Activated CD4-positive, CD25-positive, alpha-beta regulatory T cell treated with anti-CD3 and anti-CD28 coated beads, Interleukin-2, amount 50 U/mL, for 16 hours (primary cell): ENCODE measurements around the gene KLHL17.

Source experiments
- DNase-seq: peaks from one replicate; pipeline ENCODE4 v3.0.0-alpha.2; 2020; ENCODE audit warnings: low read depth, low spot score

Gene KLHL17

DNA sequence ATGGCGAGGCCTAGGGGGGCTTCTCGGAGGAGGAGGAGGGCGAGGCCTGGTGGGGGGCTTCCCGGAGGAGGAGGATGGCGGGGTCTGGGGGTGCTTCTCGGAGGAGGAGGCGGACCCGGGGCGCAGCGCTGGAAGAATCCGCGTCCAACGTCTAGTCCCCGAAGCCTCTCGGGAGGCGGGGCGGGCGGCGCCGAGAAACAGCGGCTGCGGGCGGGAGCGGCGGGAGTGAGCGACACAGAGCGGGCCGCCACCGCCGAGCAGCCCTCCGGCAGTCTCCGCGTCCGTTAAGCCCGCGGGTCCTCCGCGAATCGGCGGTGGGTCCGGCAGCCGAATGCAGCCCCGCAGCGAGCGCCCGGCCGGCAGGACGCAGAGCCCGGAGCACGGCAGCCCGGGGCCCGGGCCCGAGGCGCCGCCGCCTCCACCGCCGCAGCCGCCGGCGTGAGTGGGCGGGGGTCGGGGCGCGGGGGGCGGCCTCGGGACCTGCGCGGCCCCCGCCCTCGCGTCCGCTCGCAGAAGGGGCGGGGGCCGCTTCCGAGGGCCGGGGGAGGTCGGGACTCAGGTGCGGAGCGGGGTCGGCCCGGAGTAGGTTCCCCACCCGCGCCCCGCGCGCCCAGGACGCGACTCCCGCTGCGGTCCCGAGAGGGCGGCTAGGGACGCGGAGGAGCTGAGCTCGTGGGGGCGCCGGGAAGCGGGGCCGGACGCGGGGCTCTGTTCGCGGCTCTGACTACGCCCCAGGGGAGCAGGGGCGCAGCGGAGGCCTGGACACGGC, at the start of gene KLHL17:
KLHL17 (plus strand) TSS at position 222 of the 769 bp plus-strand sequence; CDS start at position 332, 110 bp downstream.
- peak; percentile 61 for DNase-seq

GRCh38 chr1:910881-911721, 49.3 kb upstream of the KLHL17 start:
- no peak for DNase-seq

DNA sequence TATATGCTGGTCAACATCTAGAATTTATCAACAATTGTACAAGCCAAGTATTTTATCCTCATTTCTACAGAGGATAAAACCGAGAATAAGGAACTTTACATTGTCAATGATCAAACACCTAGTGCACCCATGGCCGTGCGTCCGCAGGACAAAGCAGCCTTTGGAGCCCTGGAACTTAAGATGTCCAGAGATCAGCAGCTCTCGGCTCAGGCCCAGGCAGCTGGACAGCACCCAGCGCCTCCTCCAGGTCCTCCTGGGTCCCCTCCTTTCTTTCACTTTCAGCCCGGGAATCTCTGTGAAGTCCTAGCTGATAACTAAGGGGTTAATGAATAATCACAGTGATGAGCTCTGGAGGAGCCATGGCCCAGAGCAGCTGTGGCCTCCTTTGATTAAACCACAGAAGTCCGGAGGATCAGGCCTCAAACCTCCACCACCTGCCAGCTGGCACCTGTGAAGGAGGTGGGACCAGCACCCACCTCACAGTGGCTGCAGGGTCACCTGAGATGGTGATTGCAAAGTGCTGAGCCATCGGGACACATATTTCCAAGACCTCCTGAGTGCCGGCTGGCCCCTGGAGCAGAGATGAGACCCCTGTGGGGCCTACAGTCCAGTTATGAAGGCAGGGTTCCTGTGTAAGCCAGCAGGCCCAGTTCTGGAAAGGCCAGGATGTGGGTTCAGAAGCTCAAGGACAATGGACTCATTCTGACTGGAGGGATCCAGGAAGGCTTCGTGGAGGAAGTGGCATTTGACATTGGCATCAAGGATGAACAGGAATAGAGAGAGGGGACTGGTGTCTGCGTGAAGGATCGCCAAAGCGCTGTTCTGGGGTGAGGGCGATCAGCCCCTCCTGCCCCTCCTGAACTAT, 48.3 kb upstream of the KLHL17 start:
- DNase-seq, result no peak

DNA sequence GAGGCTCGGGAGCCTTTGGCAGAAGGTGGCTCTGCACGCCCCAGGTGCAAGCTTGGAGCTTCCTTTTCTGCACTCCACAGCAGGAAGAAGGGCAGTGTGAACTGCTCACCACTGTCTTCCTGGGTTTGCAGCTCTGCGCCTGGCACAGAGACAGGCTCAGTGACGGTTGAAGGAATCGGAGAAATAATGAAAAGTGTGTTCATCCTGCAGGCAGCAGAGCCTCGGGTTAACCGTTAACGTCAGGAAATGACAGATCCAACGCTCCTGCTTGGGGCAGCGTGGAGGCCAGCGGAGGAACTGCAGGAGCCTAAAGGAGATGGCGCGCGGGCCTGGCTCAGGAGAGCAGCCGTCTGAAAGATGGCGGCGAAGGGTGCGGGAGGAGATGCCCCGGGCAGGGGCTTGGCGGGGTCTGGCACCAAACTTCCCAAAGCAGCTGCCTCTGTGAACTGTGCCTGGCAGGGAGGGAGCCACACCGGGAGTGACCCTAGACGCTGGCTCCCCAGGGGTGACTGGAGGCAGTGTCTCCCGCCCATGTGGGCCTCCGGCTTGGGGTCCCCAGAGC, 47.6 kb upstream of the KLHL17 start:
- DNase-seq, result no peak

- no peak for DNase-seq
Observed at GRCh38 chr1:913491-914130, 46.8 kb upstream of the KLHL17 start.

DNA sequence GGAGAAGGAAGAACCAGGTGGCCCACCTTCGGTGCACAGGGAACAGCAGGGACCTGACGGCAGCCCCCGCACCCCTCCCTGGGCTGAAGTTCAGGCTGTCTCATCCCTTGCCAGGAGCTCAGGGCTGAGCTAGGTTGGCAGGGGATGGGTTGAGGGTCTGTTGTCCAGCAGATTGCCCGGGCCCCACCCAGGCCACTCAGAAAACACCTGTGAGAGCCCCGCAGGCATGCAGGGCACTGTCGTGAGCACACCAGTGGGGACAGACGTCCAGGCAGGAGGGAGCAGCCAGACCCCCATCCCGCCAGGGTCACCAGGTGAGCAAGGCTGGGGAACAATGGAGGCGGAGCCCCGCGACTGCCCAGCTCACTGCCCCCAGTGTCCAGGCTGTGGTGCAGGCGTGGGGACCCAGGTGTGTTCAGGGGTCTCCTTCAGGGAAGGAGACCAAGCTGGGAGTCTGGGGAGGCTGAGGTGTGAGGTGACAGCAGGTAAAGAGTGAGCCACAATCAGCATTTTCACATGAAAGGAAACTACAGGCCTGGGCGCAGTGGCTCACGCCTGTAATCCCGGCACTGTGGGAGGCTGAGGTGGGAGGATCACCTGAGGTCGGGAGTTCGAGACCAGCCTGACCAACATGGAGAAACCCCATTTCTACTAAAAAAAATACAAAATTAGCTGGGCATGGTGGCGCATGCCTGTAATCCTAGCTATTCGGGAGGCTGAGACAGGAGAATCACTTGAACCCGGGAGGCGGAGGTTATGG, 46.1 kb upstream of the KLHL17 start:
- DNase-seq, result no peak

DNA sequence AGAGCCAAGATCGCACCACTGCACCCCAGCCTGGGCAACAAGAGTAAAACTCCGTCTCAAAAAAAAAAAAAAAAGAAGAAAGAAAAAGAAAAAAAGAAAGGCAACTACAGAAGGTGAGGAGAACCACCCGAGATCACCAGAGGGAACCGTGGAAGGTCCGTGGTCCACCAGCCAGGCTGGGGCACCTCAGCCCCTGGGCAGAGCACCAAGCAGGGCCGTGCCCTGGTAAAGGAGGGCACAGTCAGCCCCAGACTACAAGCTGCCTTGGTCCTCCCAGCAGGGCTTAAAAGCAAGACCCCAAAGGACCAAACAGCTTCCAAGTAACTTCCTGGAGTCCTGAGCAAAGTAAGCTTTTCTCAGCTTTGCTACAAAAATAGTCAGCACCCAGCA, 45.5 kb upstream of the KLHL17 start:
- DNase-seq, result no peak

DNA sequence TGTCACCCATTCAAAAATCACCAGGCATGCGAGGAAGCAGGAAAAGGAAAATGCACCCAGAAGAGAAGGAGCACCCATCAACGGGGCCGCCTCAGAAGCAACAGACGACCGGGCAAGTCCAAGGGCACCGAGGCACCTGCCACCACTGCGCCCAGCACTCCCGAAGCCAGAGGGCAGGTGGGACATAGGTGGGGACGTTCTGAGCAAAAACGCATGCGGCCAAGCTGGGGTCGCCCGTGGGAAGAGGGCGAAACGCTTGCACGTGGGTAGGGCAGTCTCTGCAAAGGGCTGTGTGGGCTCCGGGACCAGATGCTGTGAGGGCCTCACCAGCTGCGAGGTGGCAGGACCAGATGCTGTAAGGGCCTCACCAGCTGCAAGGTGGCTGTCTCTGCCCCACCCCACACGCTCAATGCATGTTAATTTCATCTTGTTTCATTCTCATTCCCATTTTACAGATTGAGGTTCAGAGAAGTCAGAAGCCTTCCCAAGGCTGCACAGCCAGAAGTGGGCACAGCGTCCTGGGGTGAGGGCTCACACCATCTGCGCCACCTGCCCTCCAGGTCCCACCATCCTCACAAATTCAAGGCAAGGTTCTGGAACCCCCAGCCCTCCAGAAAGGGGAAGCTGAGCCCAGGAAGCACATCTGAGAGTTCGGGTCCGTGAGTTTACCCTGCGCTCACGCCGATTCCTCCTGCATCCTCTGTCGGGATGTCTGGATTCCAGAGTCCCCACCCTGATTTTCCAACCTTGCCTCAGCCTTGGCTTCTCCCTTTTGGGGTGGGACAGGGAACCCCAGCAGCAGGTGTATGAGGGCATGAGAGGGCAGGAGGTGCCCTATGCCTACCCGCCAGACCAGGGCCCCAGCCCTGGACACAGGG, 44.9 kb upstream of the KLHL17 start:
- no peak for DNase-seq

GRCh38 chr1:916173-917075, 44.0 kb upstream of the KLHL17 start:
- no peak for DNase-seq

DNA sequence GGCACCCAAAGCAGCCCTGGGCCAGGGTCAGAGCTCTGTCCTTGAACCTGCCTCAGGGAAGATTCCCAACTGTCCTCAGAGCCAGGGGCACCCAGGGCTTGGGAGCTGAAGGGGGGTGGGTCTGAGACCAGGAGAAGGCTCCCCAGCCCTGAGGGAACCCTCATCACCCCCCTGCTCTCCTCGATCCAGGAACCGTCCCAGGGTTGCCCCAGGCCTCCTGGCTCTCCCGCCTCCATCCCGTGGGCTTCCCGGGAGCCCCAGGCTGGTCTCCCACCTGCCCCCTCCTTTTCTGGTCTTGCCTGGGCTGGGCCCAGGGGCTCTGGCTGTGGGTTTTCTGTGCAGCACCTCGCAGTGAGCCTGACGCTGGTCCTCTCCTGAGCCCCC, 43.3 kb upstream of the KLHL17 start:
- DNase-seq, result no peak

- no peak for DNase-seq
Observed at GRCh38 chr1:917466-918091, 42.8 kb upstream of the KLHL17 start.

GRCh38 chr1:918353-918752, 42.0 kb upstream of the KLHL17 start:
- DNase-seq, result no peak

GRCh38 chr1:918843-919242, 41.5 kb upstream of the KLHL17 start:
- no peak for DNase-seq

DNA sequence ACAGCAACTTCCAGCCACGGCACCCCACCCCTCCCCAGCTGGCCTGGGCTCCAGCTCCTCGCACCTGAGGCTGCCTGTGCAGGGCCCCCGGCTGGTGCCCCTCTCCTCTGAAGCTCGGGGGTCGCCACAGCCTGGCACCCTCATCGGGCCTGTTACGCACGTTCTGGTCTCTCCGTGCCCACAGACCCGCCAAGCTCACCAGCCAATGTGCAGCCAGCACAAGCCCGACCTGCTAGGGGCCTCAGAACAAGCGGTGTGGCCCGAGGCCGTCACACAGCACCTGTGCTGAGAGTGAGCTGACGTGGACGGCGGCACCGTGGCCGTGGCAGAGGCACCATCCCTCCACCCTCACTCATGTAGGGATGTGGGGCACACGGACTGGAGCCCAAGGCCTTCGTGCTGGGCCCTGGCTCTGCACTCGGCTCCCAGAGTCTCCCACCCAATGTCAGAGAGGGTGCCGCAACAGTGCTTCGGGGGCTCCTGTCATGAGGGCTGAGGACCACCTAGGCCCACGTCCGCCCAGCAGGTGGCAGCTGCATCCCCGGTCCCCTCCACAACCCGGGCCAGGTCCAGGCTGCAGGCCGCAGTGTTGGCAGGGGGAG, 41.0 kb upstream of the KLHL17 start:
- DNase-seq, result no peak

DNA sequence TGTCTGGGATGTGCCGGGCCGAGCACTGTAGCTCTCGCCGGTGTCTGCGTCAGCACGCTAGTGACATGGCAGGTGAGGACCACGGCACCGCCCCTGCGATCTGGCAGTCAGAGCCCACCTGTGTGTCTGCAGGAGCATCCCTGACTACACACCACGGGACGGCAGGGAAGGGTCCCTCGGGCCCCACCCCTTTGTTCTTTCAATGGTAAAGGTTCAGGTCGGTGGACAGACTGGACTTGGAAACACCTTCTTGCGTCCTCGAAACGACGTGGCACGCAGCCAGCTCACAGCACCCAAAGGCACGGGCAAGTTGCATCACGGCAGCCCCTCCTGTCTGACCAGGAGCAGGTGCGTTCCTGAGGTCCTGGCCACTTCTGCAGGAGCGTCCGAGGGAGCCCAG, 40.4 kb upstream of the KLHL17 start:
- no peak for DNase-seq

GRCh38 chr1:920521-920920, 39.9 kb upstream of the KLHL17 start:
- DNase-seq, result no peak

- no peak for DNase-seq
Observed at GRCh38 chr1:921011-921837, 39.2 kb upstream of the KLHL17 start.
